Left renal cortex interstitium (tissue), 4 donors: ENCODE measurements around the gene VAT1. TPM values are rescaled to one million over a fixed set of nuclear protein-coding genes. Genes with fewer than 3 reads are reported as not detected.
"Not testable (repeated sequence)": the region's sequence is repeated elsewhere in the genome, so short reads cannot be mapped to it uniquely, and the experiment has no call there.

ENCODE experiments used
- DNase-seq, 4 donors: peaks; one replicate each; pipeline ENCODE4 v3.0.0-alpha.2; 2013; ENCODE audit warnings: low read depth in 4 of 4, low spot score in 2 of 4, missing footprints in 1 of 4
- polyA plus RNA-seq, 4 donors: library from polyadenylated mRNA; unstranded; fragments of 120-200 nt; gene quantifications; one replicate each; pipeline ENCODE4 v1.2.1, GENCODE V29; 2013; ENCODE audit not compliant: insufficient read length in 4 of 4

The VAT1 gene
- 100 to 1,000 TPM; 115 to 133 (median 123) TPM for polyA plus RNA-seq

GRCh38 chr17:43021741-43022512, at the start of gene VAT1:
Gene VAT1, minus strand, starts transcription at chr17:43022385. Its CDS starts 63 bp downstream, at chr17:43022322.
- DNase-seq: peak in 1 of 4 donors; percentile 72

GRCh38 chr17:43070872-43071271, 48.7 kb upstream of the VAT1 start:
- DNase-seq: no peak

- no peak for DNase-seq
Observed at GRCh38 chr17:43070257-43070656, 48.1 kb upstream of the VAT1 start.

- no peak for DNase-seq
Observed at GRCh38 chr17:43069368-43069898, 47.2 kb upstream of the VAT1 start.

GRCh38 chr17:43068570-43069367, 46.6 kb upstream of the VAT1 start:
- no peak for DNase-seq

- no peak for DNase-seq
Observed at GRCh38 chr17:43062984-43063638, 40.9 kb upstream of the VAT1 start.

- DNase-seq: no peak
Observed at GRCh38 chr17:43056051-43056450, 33.9 kb upstream of the VAT1 start.

GRCh38 chr17:43053008-43053407, 30.8 kb upstream of the VAT1 start:
- DNase-seq: not testable (repeated sequence)

GRCh38 chr17:43051969-43052368, 29.8 kb upstream of the VAT1 start:
- DNase-seq: no peak

GRCh38 chr17:43044024-43044423, 21.8 kb upstream of the VAT1 start:
- no peak for DNase-seq

GRCh38 chr17:43043307-43043706, 21.1 kb upstream of the VAT1 start:
- DNase-seq: no peak

GRCh38 chr17:43042025-43042628, 19.9 kb upstream of the VAT1 start:
- DNase-seq: no peak

- no peak for DNase-seq
Observed at GRCh38 chr17:43040655-43041054, 18.5 kb upstream of the VAT1 start.

GRCh38 chr17:43039646-43040045, 17.5 kb upstream of the VAT1 start:
- DNase-seq: no peak

GRCh38 chr17:43034894-43035293, 12.7 kb upstream of the VAT1 start:
- DNase-seq: no peak

- no peak for DNase-seq
Observed at GRCh38 chr17:43033948-43034881, 12.0 kb upstream of the VAT1 start.

GRCh38 chr17:43031666-43032065, 9.5 kb upstream of the VAT1 start:
- DNase-seq: no peak

GRCh38 chr17:43030137-43030767, 8.1 kb upstream of the VAT1 start:
- no peak for DNase-seq
